ENCODE results near the gene ZNF81.

Gene ZNF81

GRCh38 chrX:47836164-47837072 lies at the start of gene ZNF81:
Gene ZNF81 (plus strand): TSS chrX:47836902. CDS start chrX:47846268, 9,366 bp downstream.
- Histone ChIP-seq H4K20me1 (ENCODE audit: insufficient read depth, low read length) (no peaks in the 10 kb centered on the region), H2AFZ (ENCODE audit: low read depth, low read length) (peak within 1 kb of the TSS; percentile 92), H3K79me2 (ENCODE audit: insufficient read depth, low read length) (peaks cover 26% of the 10 kb centered on the region), H3K4me2 (ENCODE audit: insufficient read depth, low read length) (peak within 1 kb of the TSS; percentile 86), H3K36me3 (ENCODE audit: insufficient read depth, low read length) (no peaks in the 10 kb centered on the region), H3K4me1 (ENCODE audit: insufficient read depth, low read length) (peaks cover 26% of the 10 kb centered on the region), H3K9me3 (ENCODE audit: insufficient read depth, low read length, severe bottlenecking) (no peaks in the 10 kb centered on the region), H3K27me3 (ENCODE audit: insufficient read depth, low read length, poor library complexity) (no peaks in the 10 kb centered on the region), H3K27ac (ENCODE audit: low read length) (peak within 1 kb of the TSS; percentile 85), H3K4me3 (ENCODE audit: low read depth in 1 of 2, low read length in 2 of 2) (peak within 1 kb of the TSS; percentile 78 to 82), H3K9ac (ENCODE audit: low read depth, low read length) (peak within 1 kb of the TSS; percentile 69)
- DNase-seq (peak; percentile 93), ATAC-seq (ENCODE audit: insufficient read depth, low read depth) (peak; percentile 98)
- TF ChIP-seq CTCF (IDR thresholded peaks at IDR 0.05; ENCODE audit: borderline replicate concordance, extremely low read depth, low read length, poor library complexity, severe bottlenecking) (no peak), EZH2 (IDR thresholded peaks at IDR 0.05; ENCODE audit: borderline replicate concordance, low read depth, low read length, severe bottlenecking) (no peak)

- Histone ChIP-seq H3K27ac (ENCODE audit: low read length) (no peak overlapping the region), H3K4me2 (ENCODE audit: insufficient read depth, low read length) (no peak overlapping the region), H3K27me3 (ENCODE audit: insufficient read depth, low read length, poor library complexity) (no peaks in the 10 kb centered on the region), H3K79me2 (ENCODE audit: insufficient read depth, low read length) (no peaks in the 10 kb centered on the region), H3K9ac (ENCODE audit: low read depth, low read length) (no peak overlapping the region), H2AFZ (ENCODE audit: low read depth, low read length) (no peak overlapping the region), H3K36me3 (ENCODE audit: insufficient read depth, low read length) (no peaks in the 10 kb centered on the region), H3K9me3 (ENCODE audit: insufficient read depth, low read length, severe bottlenecking) (no peaks in the 10 kb centered on the region), H4K20me1 (ENCODE audit: insufficient read depth, low read length) (no peaks in the 10 kb centered on the region), H3K4me3 (ENCODE audit: low read depth in 1 of 2, low read length in 2 of 2) (no peak overlapping the region), H3K4me1 (ENCODE audit: insufficient read depth, low read length) (no peaks in the 10 kb centered on the region)
- ATAC-seq (ENCODE audit: insufficient read depth, low read depth) (no peak), DNase-seq (no peak)
- TF ChIP-seq EZH2 (IDR thresholded peaks at IDR 0.05; ENCODE audit: borderline replicate concordance, low read depth, low read length, severe bottlenecking) (no peak), CTCF (IDR thresholded peaks at IDR 0.05; ENCODE audit: borderline replicate concordance, extremely low read depth, low read length, poor library complexity, severe bottlenecking) (no peak)
These were observed 40.2 kb upstream of the ZNF81 start for GRCh38 chrX:47796433-47796906.

GRCh38 chrX:47797084-47797483 lies 39.6 kb upstream of the ZNF81 start:
- no peaks in the 10 kb centered on the region for H3K9me3 ChIP-seq (ENCODE audit: insufficient read depth, low read length, severe bottlenecking)
- H3K79me2 ChIP-seq (ENCODE audit: insufficient read depth, low read length), result no peaks in the 10 kb centered on the region
- H3K9ac ChIP-seq (ENCODE audit: low read depth, low read length), result no peak overlapping the region
- TF ChIP-seq EZH2 (IDR thresholded peaks at IDR 0.05; ENCODE audit: borderline replicate concordance, low read depth, low read length, severe bottlenecking) (no peak), CTCF (IDR thresholded peaks at IDR 0.05; ENCODE audit: borderline replicate concordance, extremely low read depth, low read length, poor library complexity, severe bottlenecking) (no peak)
- no peaks in the 10 kb centered on the region for H4K20me1 ChIP-seq (ENCODE audit: insufficient read depth, low read length)
- no peaks in the 10 kb centered on the region for H3K4me1 ChIP-seq (ENCODE audit: insufficient read depth, low read length)
- no peaks in the 10 kb centered on the region for H3K36me3 ChIP-seq (ENCODE audit: insufficient read depth, low read length)
- DNase-seq (no peak), ATAC-seq (ENCODE audit: insufficient read depth, low read depth) (no peak)
- H2AFZ ChIP-seq (ENCODE audit: low read depth, low read length), result no peak overlapping the region
- H3K4me3 ChIP-seq (ENCODE audit: low read depth in 1 of 2, low read length in 2 of 2), result no peak overlapping the region
- H3K4me2 ChIP-seq (ENCODE audit: insufficient read depth, low read length), result no peak overlapping the region
- H3K27ac ChIP-seq (ENCODE audit: low read length), result no peak overlapping the region
- no peaks in the 10 kb centered on the region for H3K27me3 ChIP-seq (ENCODE audit: insufficient read depth, low read length, poor library complexity)

Measured in DND-41 (cell line).